HEK293 (cell line): Measurements from ENCODE around the gene MXRA8.

Source experiments
- MEIS1 ChIP-seq: sonication (generic); formaldehyde crosslinking; IDR thresholded peaks from 2 replicates; pipeline ENCODE4 v1.8.1; 2022; ENCODE audit warnings: missing genetic modification reagents, mild to moderate bottlenecking, borderline replicate concordance
- TCF7L2 ChIP-seq: IDR thresholded peaks from 2 replicates; pipeline ENCODE4 v1.6.1; 2011; ENCODE audit warnings: low read depth, mild to moderate bottlenecking, inconsistent platforms, low read length, moderate library complexity, borderline replicate concordance
- ZNF121 ChIP-seq: fragments of 450-650 bp; formaldehyde crosslinking; IDR thresholded peaks from 2 replicates; pipeline ENCODE4 v1.5.1; 2016; ENCODE audit warnings: missing biosample characterization, missing genetic modification characterization
- ZNF133 ChIP-seq: fragments of 450-650 bp; formaldehyde crosslinking; IDR thresholded peaks from 2 replicates; pipeline ENCODE4 v1.5.1; 2016; ENCODE audit warnings: missing biosample characterization, missing genetic modification characterization
- ZNF350 ChIP-seq: fragments of 450-650 bp; formaldehyde crosslinking; IDR thresholded peaks from 2 replicates; pipeline ENCODE4 v1.5.0; 2017; ENCODE audit warnings: missing biosample characterization, mild to moderate bottlenecking, missing genetic modification characterization
- ZNF558 ChIP-seq: fragments of 450-650 bp; formaldehyde crosslinking; IDR thresholded peaks from 2 replicates; pipeline ENCODE4 v1.5.1; 2016; ENCODE audit warnings: missing biosample characterization, missing genetic modification characterization
- ZNF768 ChIP-seq: fragments of 450-650 bp; formaldehyde crosslinking; IDR thresholded peaks from 2 replicates; pipeline ENCODE4 v1.5.1; 2018; ENCODE audit warnings: missing biosample characterization, mild to moderate bottlenecking, missing genetic modification characterization
- ZSCAN30 ChIP-seq: fragments of 450-650 bp; IDR thresholded peaks from 2 replicates; pipeline ENCODE4 v1.5.1; 2018; ENCODE audit warnings: missing biosample characterization, mild to moderate bottlenecking, missing genetic modification characterization, moderate library complexity
- TF ChIP-seq, protein P1 (sequence below): fragments of 450-650 bp; formaldehyde crosslinking; IDR thresholded peaks from 2 replicates; pipeline ENCODE4 v1.5.1; 2016; ENCODE audit warnings: missing biosample characterization, missing genetic modification characterization
- TF ChIP-seq, protein P2 (sequence below): fragments of 450-650 bp; formaldehyde crosslinking; IDR thresholded peaks from 2 replicates; pipeline ENCODE4 v1.5.1; 2016; ENCODE audit warnings: missing biosample characterization, missing genetic modification characterization
- TF ChIP-seq, protein P3 (sequence below): fragments of 450-650 bp; formaldehyde crosslinking; IDR thresholded peaks from 2 replicates; pipeline ENCODE4 v1.5.1; 2016; ENCODE audit warnings: missing biosample characterization, missing genetic modification characterization
- TF ChIP-seq, protein P4 (sequence below): fragments of 450-650 bp; formaldehyde crosslinking; IDR thresholded peaks from 2 replicates; pipeline ENCODE4 v1.5.1; 2016; ENCODE audit warnings: missing biosample characterization, missing genetic modification characterization

DNA sequence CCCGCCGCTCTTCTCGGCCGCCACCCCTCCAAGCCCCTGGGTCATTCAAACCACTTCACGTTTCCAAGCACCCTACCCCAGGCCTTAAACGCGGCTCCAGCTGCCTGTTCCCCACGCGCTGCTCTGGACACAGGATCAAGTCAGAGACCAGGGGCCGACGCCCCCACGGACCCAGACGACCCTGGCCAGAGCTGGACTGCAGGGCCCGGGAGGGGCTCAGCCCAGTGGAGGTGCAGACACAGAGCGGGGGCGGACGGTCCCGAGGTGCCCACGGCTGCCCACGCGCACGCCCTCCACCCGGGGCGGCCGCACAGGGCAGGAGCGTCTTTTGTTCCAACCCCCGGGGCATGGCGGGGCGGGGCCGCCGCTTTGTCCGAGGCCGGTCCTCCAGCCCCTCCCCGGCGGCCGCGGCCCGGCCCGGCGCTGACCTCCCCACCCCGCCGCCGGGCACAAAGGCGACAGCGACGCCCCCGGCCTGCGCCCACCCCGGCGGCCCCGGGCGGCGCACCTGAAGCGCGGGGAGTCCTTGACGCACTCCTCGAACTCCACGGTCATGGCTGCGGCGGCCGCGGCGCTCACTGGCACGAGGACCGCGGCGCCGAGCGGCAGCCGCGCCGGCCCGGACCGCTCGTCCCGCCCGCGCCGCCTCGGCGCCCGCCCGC lies 51.0 kb downstream of the MXRA8 start:
- TF ChIP-seq TCF7L2: no peak
- TF ChIP-seq, protein P1, sequence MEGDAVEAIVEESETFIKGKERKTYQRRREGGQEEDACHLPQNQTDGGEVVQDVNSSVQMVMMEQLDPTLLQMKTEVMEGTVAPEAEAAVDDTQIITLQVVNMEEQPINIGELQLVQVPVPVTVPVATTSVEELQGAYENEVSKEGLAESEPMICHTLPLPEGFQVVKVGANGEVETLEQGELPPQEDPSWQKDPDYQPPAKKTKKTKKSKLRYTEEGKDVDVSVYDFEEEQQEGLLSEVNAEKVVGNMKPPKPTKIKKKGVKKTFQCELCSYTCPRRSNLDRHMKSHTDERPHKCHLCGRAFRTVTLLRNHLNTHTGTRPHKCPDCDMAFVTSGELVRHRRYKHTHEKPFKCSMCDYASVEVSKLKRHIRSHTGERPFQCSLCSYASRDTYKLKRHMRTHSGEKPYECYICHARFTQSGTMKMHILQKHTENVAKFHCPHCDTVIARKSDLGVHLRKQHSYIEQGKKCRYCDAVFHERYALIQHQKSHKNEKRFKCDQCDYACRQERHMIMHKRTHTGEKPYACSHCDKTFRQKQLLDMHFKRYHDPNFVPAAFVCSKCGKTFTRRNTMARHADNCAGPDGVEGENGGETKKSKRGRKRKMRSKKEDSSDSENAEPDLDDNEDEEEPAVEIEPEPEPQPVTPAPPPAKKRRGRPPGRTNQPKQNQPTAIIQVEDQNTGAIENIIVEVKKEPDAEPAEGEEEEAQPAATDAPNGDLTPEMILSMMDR (tag by site-specific recombination): no peak
- no peak for TF ChIP-seq ZNF133 (tag by site-specific recombination)
- no peak for TF ChIP-seq ZNF350 (tag by site-specific recombination)
- TF ChIP-seq, protein P2, sequence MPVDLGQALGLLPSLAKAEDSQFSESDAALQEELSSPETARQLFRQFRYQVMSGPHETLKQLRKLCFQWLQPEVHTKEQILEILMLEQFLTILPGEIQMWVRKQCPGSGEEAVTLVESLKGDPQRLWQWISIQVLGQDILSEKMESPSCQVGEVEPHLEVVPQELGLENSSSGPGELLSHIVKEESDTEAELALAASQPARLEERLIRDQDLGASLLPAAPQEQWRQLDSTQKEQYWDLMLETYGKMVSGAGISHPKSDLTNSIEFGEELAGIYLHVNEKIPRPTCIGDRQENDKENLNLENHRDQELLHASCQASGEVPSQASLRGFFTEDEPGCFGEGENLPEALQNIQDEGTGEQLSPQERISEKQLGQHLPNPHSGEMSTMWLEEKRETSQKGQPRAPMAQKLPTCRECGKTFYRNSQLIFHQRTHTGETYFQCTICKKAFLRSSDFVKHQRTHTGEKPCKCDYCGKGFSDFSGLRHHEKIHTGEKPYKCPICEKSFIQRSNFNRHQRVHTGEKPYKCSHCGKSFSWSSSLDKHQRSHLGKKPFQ (tag by site-specific recombination): no peak
- TF ChIP-seq ZNF768: no peak
- TF ChIP-seq, protein P3, sequence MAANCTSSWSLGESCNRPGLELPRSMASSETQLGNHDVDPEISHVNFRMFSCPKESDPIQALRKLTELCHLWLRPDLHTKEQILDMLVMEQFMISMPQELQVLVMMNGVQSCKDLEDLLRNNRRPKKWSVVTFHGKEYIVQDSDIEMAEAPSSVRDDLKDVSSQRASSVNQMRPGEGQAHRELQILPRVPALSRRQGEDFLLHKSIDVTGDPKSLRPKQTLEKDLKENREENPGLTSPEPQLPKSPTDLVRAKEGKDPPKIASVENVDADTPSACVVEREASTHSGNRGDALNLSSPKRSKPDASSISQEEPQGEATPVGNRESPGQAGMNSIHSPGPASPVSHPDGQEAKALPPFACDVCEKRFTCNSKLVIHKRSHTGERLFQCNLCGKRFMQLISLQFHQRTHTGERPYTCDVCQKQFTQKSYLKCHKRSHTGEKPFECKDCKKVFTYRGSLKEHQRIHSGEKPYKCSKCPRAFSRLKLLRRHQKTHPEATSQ (tag by site-specific recombination): no peak
- TF ChIP-seq MEIS1: no peak
- TF ChIP-seq ZNF558: no peak
- TF ChIP-seq, protein P4, sequence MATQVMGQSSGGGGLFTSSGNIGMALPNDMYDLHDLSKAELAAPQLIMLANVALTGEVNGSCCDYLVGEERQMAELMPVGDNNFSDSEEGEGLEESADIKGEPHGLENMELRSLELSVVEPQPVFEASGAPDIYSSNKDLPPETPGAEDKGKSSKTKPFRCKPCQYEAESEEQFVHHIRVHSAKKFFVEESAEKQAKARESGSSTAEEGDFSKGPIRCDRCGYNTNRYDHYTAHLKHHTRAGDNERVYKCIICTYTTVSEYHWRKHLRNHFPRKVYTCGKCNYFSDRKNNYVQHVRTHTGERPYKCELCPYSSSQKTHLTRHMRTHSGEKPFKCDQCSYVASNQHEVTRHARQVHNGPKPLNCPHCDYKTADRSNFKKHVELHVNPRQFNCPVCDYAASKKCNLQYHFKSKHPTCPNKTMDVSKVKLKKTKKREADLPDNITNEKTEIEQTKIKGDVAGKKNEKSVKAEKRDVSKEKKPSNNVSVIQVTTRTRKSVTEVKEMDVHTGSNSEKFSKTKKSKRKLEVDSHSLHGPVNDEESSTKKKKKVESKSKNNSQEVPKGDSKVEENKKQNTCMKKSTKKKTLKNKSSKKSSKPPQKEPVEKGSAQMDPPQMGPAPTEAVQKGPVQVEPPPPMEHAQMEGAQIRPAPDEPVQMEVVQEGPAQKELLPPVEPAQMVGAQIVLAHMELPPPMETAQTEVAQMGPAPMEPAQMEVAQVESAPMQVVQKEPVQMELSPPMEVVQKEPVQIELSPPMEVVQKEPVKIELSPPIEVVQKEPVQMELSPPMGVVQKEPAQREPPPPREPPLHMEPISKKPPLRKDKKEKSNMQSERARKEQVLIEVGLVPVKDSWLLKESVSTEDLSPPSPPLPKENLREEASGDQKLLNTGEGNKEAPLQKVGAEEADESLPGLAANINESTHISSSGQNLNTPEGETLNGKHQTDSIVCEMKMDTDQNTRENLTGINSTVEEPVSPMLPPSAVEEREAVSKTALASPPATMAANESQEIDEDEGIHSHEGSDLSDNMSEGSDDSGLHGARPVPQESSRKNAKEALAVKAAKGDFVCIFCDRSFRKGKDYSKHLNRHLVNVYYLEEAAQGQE: no peak
- no peak for TF ChIP-seq ZNF121 (tag by site-specific recombination)
- TF ChIP-seq ZSCAN30 (tag by site-specific recombination): no peak
